Measurements from ENCODE around the gene ZNF649. TPM values are rescaled to one million over a fixed set of nuclear protein-coding genes. Genes with fewer than 3 reads are reported as not detected.
"Not testable (repeated sequence)": the region's sequence is repeated elsewhere in the genome, so short reads cannot be mapped to it uniquely, and the experiment has no call there.

The ZNF649 gene
- polyA plus RNA-seq (2012; ENCODE audit: insufficient read depth, insufficient read length) = not detected

DNA sequence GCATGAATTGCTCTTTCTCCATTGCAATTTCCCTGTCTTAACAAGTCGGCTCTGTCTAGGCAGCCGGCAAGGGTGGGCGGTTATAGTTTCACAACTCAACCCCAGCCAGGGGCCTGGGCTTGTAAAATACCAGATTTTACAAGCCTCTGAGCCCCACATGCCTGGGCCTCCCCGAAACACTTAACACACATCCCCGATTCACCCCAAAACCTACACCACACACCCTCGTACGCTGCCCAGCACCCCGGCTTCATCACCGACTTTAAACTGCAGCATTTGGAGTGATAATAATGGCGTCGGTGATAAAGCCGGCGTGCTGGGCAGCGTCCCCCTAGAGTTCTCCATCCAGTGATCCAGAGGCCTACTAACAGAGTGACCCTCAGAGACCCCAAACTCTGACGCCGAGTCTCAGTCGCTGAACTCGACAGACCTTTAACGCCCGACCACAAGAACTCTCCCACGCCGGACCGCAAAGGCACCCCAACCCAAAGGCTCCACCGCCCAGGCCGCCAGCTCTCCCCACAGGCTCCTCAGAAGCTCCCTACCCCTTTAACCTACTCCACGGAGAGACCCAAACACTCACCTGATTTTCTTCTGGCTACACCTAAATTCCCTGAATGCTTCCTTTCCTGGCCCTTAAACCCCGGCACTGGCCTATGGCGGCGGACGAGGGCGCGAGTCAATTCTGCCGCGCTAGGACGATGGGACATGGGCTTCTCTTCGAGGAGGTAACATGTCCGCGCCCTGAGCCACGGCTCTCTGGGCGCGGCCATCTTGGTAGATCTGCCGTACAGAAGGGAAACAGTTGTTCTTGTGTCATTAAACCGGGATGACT is at the start of gene ZNF649:
Gene ZNF649 (minus strand): TSS at position 687 of the 835 bp plus-strand sequence. CDS start 4,910 bp downstream, outside the sequence.
- no peak within 1 kb of the TSS for H3K4me3 ChIP-seq (ENCODE audit: low read length)
- DNase-seq (ENCODE audit: low read depth, low spot score) = no peak

DNA sequence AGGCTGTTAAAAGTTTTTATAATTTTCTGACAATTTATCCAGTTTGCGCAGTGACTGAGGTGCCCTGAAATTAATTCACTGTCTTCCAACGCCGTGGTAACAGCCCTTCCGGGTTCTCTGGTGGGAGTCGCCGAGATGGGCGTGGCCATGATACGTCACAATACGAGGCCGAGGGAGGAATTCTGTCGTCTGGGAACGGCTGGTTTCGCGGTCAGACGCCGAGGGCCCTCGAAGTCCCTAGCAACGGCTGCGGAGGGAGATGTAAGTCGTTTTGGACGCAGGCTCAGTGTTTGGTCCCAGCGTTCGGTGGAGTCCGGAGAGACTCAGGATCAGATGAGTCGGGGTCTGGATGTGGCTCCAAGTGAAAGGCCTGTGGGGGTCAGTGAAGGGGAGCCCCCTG is 44.2 kb upstream of the ZNF649 start:
- DNase-seq (ENCODE audit: low read depth, low spot score) = no peak
- H3K4me3 ChIP-seq (ENCODE audit: low read length) = no peak overlapping the region

DNA sequence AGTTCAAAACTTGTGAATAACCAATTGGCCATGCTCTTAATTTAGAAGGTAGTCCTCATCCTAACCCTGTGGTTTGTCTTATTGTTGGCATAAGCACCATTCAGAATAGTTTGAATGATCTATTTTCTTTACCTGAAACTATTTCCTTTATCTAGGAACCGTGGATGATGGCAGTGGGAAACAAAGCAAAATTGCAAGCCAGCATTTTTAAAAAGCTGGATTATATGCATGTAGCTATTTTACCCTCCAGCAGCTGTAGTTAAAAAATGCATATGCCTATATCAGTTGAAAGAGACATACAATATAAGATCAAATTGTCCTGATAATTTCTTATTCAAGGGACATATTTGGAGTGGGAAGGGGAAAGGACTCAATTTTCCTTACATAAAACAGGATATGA is 41.8 kb upstream of the ZNF649 start:
- no peak overlapping the region for H3K4me3 ChIP-seq (ENCODE audit: low read length)
- DNase-seq (ENCODE audit: low read depth, low spot score) = no peak

DNA sequence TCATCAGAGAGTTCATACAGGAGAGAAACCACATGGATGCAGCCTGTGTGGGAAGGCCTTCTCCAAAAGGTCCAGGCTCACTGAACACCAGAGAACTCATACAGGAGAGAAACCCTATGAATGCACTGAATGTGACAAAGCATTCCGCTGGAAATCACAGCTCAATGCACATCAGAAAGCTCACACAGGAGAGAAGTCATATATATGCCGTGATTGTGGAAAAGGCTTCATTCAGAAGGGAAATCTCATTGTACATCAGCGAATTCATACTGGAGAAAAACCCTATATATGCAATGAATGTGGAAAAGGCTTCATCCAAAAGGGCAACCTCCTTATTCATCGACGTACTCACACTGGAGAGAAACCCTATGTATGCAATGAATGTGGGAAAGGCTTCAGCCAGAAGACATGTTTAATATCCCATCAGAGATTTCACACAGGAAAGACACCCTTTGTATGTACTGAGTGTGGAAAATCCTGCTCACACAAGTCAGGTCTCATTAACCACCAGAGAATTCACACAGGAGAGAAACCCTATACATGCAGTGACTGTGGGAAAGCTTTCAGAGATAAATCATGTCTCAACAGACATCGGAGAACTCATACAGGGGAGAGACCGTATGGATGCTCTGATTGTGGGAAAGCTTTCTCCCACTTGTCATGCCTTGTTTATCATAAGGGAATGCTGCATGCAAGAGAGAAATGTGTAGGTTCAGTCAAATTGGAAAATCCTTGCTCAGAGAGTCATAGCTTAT is 40.2 kb upstream of the ZNF649 start:
- no peak for DNase-seq (ENCODE audit: low read depth, low spot score)
- no peak overlapping the region for H3K4me3 ChIP-seq (ENCODE audit: low read length)

DNA sequence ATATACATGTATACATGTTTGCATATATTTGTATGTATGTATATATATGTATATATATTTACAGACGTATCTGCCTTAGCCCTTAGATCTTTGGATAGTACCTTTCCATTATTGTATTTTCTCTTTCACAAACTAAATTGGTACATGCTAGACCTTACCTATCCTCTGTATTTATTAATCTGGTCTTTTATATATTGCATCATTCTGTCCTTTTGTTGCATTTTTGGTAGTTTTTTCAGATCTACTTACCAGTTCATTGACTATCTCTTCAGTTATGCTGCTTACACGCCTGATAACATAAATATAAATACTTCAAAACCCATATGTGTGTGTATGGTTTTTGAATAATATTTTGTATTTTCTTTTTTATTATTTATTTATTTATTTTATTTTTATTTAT is 34.1 kb upstream of the ZNF649 start:
- no peak overlapping the region for H3K4me3 ChIP-seq (ENCODE audit: low read length)
- no peak for DNase-seq (ENCODE audit: low read depth, low spot score)

DNA sequence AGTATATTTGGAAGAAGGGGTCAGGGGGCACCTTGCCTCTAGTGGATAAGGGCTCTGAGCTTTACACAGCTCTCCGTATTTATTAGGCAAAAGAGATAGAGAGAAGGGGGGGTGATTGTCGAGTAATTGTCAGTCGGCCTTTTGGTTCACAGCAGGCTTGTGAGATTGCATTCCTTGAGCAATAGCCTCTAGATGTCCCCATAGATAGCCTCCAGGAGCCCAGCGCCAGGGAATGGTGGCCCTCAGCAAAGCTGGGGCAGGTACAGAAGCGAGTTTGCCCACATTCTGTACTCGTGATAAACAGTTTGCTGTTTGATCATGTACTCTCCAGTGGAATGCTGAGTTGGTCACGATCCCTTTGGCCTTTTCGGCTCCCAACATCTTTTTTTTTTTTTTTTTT is 27.1 kb upstream of the ZNF649 start:
- DNase-seq (ENCODE audit: low read depth, low spot score) = no peak
- no peak overlapping the region for H3K4me3 ChIP-seq (ENCODE audit: low read length)

DNA sequence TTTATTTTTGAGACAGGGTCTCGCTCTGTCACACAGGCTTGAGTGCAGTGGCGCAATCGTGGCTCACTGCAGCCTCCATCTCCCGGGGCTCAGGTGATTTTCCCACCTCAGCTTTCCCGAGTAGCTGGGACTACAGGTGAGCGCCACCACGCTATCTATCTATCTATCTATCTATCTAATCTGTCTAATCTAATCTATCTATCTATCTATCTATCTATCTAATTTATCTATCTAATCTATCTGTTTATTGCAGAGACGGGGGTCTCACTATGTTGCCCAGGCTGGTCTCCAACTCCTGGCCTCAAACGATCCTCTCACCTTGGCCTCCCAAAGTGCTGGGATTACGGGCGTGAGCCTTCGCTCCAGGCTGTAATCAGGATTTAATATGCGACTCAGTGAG is 23.0 kb upstream of the ZNF649 start:
- H3K4me3 ChIP-seq (ENCODE audit: low read length) = peak overlapping the region; percentile 95
- no peak for DNase-seq (ENCODE audit: low read depth, low spot score)

DNA sequence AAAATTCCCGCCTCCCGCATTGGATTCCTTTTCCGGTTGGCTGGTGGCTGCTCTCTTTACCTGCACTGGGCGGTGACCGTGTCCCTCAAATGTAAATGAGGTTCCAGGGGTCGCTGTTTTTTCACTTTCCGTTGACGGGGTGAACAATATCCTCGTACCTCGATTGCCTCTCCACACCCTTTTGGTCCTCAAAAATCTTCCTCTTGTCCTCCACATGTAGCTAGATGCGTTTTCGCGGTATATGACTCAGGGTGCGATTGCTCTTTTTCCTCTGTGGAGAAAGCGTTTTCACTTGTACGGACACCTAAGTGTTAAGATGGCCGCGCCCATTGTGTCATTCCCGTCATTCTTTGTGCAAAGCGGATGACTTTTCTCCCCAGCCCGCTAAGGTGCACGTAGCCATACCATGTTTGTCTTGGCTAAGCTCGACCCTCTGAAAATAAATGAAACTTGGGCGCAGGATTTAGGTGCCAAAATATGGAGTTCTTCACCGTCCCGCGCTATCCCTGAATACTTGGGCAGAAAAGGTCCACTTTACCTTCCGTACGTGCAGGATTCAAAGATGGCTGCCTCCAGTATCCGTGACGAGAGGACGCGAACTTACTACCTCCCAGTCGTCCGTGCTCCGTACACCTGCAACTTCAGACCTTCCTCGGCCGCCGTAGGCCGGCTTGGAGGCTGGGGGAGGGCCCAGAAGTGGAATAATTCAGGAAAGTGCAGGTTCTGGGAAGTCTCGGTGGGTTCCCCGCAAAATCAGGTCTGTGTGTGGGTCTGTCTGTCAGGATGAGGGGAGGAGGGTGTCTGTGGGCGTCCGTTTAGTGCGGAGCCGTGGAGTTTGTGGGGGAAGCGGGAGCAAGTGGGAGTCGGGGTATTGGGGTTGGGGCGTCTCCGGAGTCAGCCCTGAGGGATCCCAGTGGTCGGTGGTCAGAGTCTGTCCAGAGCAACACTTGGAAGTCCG is 22.2 kb upstream of the ZNF649 start, which contains the start of gene ZNF613:
Gene ZNF613 (plus strand): TSS at position 689 of the 958 bp plus-strand sequence. CDS start 8,749 bp downstream, outside the sequence.
- peak within 1 kb of the TSS; percentile 95 for H3K4me3 ChIP-seq (ENCODE audit: low read length)
- DNase-seq (ENCODE audit: low read depth, low spot score) = peak; percentile 96

DNA sequence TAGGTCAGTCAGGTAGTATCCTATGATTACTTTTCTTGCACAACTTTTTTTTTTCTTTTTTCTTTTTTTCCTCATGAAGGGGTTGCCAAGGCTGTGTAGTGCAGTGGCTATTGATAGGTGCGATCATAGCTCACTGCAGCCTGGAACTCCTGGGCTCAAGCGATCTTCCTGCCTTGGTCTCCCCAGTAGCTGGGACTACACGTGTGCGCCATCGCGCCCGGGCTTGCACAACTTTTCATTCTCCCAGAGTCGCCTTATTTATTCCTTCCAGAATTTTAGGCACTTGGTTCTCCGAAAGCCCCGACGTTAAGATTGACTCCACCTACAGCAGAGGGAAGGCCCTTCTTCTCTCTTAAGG is 21.6 kb upstream of the ZNF649 start:
- DNase-seq (ENCODE audit: low read depth, low spot score) = no peak
- H3K4me3 ChIP-seq (ENCODE audit: low read length) = peak overlapping the region; percentile 95

DNA sequence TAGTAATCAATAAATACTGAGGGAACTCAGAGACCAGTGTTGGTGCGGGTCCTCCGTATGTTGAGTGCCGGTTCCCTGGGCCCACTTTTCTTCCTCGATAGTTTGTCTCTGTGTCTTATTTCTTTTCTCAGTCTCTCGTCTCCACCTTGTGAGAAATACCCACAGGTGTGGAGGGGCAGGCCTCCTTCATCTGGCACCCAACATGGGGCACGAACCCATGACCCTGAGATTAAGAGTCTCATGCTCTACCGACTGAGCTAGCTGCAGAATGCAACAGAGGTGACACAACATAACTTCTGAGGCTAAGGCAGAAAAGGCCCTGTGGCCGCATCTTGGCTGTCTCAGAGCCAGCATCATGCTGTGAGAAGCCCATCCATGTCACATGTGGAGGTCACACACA is 17.1 kb upstream of the ZNF649 start:
- H3K4me3 ChIP-seq (ENCODE audit: low read length) = no peak overlapping the region
- no peak for DNase-seq (ENCODE audit: low read depth, low spot score)

DNA sequence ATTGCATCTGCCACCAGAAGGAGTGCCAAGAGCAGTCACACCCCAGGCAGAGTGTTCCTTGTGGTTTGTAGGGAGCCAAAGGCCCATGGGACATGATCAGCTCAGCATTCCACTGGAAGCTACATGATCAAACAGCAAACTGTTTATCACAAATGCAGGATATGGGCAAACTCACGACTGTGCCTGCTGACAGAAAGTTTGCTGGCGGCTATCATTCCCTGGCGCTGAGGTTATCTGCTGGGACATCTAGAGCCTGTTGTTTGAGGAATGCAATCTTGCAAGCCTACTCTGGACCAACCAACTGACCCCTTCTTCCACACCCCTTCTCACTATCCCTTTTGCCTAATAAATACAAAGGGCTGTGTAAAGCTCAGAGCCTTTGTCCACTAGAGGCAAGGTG is 14.8 kb upstream of the ZNF649 start:
- no peak for DNase-seq (ENCODE audit: low read depth, low spot score)
- no peak overlapping the region for H3K4me3 ChIP-seq (ENCODE audit: low read length)

DNA sequence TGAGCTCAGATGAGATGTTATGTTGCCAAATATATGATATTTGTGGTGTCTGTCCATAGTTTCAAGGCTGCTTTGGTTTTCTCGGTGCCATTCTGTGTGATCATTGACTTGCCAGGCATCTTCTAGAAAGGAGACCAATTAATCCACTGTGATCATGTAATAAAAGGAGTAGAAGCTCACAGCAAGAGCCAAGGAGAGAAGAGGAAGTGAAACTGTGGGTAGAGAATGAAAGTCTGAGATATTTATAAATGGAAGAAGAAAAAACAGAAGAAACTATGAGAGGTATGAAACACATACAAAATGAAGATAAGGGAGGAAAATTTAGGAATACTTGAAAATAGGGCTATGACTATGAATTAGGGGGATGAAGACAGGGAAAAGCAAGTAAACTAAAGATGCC is 11.3 kb upstream of the ZNF649 start:
- DNase-seq (ENCODE audit: low read depth, low spot score) = no peak
- H3K4me3 ChIP-seq (ENCODE audit: low read length) = no peak overlapping the region

DNA sequence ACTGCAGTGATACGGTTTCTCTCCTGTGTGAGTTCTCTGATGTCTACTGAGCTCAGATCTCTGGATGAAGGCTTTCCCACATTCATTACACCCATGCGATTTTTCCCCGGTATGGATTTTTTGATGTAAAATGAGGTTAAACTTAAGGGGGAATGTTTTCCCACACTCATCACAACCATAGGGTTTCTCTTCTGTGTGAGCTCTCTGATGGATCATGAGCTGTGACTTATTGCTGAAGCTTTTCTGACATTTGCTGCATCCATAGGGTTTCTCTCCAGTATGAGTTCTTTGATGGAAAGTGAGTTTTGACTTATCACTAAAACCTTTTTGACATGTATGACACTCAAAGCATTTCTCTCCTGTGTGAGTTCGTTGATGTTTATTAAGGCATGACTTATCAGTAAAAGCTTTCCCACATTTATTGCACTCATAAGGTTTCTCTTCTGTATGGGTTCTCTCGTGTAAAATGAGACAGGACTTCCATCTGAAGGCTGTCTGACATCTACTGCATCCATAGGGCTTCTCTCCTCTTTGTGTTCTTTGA is 10.6 kb upstream of the ZNF649 start:
- DNase-seq (ENCODE audit: low read depth, low spot score) = no peak
- H3K4me3 ChIP-seq (ENCODE audit: low read length) = no peak overlapping the region

DNA sequence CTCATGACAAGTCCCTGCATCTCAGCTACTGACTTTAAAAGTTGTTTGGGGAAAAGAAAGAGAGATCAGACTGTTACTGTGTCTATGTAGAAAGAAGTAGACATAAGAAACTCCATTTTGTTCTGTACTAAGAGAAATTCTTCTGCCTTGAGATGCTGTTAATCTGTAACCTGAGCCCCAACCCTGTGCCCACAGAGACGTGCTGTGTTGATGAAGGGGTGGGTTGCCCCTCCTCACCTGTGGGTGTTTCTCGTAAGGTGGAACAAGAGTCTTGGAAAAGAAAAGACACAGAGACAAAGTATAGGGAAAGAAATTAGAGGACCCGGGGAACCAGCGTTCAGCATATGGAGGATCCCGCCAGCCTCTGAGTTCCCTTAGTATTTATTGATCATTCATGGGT is 3.2 kb upstream of the ZNF649 start:
- not testable (repeated sequence) for DNase-seq (ENCODE audit: low read depth, low spot score); H3K4me3 ChIP-seq (ENCODE audit: low read length)

DNA sequence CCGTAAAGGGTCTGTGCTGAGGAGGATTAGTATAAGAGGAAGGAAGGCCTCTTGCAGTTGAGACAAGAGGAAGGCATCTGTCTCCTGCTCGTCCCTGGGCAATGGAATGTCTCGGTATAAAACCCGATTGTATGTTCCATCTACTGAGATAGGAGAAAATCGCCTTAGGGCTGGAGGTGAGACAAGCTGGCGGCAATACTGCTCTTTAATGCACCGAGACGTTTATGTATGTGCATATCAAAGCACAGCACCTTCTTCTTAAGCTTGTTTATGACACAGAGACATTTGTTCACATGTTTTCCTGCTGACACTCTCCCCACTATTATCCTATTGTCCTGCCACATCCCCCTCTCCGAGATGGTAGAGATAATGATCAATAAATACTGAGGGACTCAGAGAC is 1.3 kb upstream of the ZNF649 start:
- DNase-seq (ENCODE audit: low read depth, low spot score); H3K4me3 ChIP-seq (ENCODE audit: low read length): not testable (repeated sequence)

DNA sequence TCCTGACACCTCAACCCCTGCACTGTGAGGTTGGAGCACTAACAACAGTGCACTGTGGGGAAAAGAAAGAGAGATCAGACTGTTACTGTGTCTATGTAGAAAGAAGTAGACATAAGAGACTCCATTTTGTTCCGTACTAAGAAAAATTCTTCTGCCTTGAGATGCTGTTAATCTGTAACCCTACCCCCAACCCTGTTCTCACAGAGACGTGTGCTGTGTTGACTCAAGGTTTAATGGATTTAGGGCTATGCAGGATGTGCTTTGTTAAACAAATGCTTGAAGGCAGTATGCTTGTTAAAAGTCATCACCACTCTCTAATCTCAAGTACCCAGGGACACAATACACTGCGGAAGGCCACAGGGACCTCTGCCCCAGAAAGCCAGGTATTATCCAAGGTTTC is 822 bp upstream of the ZNF649 start:
- not testable (repeated sequence) for DNase-seq (ENCODE audit: low read depth, low spot score); H3K4me3 ChIP-seq (ENCODE audit: low read length)

DNA sequence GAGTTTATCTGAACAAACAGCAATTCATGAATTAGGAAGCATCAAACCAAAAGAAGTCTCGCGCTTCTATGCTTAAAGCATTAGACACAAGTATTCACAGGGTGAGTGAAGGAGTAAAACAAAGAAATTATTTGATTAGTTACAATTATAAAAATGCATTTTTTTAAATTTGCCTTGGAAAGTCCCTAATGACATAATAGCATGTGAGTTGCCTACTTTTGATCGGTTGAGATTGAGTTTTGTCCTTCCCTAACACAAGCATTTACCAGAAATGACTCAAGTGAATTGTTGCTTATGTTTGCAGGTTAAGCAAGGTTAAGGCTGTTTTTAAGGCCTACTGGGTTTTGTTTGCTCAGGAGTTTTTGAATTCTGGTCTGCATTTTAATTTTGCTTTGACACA is 389 bp upstream of the ZNF649 start:
- H3K4me3 ChIP-seq (ENCODE audit: low read length) = no peak overlapping the region

DNA sequence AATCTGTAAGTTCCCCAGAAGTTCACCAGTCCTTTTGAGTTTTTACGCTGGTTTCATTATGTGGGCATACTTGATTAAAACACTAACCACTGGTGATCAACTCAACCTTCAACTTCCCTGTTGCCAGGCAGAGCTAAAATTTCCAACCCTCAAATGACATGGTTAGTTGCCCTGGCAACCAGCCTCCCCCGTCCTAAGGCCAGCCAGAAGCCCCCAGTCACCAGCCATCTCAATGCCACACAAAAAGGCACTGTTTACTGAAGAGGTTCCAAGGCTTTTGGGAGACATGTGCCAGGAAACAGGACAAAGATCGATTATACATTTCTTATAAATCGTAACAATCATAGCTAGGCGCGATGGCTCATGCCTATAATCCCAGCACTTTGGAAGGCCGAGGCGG is 1.6 kb downstream of the ZNF649 start:
- DNase-seq (ENCODE audit: low read depth, low spot score) = no peak
- no peak overlapping the region for H3K4me3 ChIP-seq (ENCODE audit: low read length)

More for the DNA sequence above, 389 bp upstream of the ZNF649 start:
- DNase-seq (ENCODE audit: low read depth, low spot score) = no peak

DNA sequence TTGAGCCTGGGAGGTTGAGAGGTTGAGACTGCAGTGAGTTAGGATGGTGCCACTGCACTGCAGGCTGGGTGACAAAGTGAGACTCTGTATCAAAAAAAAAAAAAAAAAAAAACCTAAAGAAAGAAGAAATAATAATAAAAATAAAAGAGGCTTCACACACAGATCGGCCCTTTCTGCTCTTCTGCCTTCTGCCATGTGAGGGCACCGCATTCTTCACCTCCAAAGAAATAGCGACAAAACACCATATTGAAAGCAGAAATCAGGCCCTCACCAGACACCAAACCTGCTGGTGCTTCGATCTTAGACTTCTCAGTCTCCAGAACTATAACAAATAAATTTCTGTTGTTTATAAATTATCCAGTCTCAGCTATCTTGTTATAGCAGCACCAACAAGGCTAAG is 3.0 kb downstream of the ZNF649 start:
- no peak overlapping the region for H3K4me3 ChIP-seq (ENCODE audit: low read length)
- DNase-seq (ENCODE audit: low read depth, low spot score) = no peak
